ELF-1 (cell line): Measurements from ENCODE around the gene SH2D2A.

ENCODE experiments used
- DNase-seq: peaks from one replicate; pipeline ENCODE4 v3.0.0-alpha.2; 2016; ENCODE audit warnings: low read depth, low spot score

The SH2D2A gene

DNA sequence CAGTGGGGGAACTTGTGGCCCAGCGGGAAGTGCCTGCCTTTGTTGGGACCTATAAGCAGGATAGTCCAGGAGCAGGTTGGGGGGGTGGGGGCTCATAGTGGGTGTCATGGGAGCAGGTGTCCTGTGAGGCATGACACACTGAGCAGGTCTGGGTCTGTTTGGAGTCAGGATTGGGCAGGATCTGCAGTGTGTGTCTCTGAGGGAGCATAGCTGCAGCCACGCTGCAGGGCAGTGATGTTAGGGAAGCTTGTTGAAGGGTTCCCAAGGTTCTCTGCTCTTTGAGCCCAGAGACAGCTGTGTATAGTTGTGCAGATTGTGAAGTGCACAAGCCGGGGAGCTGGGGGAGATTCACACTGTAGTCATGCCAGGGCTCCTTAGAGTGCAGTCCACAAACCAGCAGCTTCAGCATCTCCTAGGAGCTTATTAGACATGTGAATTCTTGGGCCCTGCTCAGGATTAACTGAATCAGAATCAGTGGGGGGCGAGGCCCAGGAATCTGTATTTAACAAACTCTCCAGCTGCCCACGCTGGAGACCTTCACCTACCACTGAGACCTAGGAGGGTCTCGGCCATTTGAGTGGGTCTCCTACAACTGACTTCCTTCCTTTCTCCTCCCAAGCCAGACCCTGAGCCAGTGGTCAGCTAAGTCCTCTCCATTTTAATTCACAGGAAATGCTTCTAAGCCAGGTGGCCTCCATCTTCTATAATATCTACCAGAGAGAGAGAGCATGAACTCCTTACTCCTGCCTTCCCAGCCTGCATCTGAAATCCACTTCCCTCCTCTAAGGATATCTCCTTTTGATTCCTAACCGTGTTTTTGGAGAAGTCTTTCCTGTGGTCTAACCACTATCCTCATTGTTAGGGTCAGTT, 31.2 kb upstream of the SH2D2A start:
- DNase-seq: no peak

DNA sequence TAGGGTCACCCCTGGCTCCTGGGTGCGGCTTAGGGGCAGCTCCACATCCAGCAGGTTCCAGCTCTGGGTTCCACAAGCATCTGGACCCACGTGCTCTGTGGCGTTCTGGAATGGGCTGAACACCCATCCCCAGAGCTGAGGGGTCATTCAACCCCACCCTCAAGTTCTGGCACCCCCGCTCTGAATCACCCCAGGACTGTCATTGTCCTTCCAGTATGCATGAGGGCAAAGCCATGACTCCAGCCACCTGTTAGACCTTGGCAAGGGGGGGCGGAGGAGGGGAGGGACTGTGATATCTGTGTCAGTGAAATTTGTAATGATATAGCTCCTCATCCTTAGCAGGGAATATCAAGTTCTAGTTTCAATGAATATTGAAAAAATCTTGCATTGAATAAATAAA, 30.0 kb upstream of the SH2D2A start:
- DNase-seq: no peak

DNA sequence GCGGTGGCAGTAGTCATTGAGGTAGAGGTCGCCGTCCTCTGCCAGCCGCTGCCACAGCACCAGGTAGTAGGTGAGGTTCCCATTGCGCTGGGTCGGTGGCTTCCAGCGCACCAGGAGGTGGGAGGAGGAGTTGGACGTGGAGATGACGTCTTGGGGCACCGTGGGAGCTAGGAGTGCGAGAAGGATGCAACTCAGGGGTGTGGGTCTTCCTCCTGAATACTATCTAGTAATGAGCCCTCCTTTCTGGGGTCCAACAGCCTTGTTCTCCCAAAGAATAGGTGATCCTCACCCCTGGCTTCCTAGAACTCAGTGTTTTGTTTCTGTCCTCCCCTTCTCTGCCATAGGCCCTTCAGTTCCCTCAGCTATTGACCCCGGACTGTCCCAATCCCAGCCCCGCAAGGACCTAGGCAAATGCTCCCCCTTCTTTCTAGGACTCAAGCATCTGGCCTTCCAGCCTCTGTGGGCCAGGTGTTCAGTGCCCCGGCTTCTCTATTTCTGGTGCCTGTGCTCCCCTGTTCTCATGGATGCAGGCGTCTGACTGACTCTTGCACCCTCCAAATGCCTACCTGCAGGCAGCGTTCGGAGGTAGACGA, 29.4 kb upstream of the SH2D2A start:
- DNase-seq: no peak

DNA sequence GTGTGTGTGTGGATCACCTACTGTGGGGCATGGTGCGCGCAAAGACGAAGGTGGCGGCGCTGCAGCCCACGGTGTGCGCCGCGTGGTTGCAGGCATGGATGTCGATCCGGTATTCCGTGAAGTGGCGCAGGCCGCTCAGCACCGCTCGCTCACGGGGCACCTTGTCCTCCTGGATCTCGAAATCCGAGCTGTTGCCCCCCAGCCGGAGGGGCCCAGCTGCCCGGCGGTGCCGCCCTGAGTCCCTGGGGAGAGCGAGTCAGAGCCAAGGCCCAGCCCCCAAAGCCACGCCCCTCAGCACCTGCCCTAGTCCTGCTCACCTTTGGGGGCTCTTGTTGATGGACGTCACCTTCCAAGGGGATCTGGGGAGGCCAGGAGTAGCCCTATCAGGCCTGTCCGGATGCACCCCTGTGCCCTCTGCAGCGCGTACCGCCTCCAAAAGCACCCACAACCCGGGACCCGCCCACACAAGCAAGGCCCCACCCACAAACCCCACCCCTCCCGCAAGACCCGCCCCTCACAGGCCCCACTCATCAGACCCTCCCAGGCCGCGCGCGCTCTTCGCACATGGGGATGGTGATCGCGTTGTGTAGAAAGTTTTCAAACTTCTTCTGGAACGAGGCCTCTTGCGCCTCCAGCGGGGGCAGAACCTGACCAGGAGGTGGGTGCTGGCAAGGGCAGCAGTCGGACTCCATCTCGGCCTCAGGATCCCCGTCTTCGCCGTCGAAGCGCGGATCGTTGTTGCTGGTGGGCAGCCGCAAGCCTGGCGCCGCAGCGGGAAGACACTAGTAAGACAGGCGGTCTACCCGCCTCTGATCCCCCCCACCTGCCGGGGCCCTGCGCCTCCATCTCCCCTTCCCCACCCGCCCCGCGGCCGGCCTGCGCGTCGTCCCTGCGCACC, 28.7 kb upstream of the SH2D2A start:
- no peak for DNase-seq

DNA sequence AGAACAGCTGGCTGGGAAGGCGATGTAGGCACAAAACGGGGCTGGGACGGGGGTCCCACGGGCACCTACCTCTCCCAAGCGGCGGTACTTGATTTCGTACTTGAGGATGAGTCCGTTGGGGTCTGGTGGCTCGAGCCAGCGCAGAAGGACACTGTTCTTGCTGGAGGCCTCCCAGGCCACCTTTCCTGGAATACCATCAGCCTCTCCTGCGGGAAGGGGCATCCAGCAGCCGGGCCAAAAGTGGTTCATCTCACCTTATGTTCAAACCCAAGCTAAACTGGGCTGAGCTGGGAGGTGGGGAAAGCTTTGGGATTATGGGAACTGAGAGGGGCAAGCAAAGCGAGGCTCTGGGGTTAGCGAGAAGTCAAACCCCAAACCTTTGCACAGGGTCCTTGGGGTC, 28.0 kb upstream of the SH2D2A start:
- no peak for DNase-seq

DNA sequence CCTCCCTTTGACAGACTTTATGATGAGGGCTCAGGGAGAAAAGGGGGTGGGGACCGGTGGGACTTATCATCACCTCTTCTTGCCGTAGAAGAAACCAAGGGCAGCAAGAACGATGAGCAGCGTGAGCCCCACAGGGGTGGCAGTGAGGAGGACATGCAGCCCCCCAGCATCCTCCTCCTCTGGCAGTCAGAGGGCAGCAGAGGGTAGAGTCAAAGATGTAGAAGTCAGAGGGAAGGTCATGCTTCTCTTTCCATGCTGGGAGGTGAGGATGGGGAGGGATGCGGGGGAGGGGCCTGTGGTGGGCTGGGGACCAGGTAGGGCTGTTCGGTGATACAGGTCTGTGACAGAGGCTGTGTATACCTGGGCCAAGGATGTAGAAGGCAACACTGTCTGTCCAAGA, 27.5 kb upstream of the SH2D2A start:
- no peak for DNase-seq

DNA sequence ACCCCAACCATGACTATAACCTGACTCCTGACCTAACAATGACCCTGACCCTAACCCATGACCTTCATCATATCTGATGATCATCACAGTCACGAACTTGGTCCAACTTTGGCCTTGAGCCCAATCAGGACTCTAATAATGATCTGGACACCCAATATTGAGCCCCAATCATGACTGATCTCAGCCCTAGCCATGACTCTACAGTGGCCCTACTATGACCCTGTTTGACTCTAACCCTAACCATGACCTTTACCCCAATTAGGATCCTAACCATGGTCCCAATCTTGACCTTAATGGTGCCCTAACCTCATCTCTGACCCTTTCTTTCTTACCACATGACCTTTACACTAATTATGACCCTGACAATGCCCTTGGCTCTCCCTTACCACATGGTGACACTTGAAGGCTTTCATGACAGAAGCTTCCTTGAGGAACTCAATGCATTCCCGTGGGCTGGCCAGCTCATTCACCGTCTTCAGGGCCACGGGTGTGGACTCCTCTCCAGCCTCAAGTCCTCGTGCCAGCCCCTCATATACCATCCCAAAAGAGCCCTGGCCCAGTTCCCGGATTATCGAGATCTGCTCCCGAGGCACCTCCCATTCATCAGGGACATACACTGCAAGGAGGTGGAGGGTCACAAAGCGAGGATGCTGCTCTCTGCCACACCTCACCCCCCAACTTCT, 26.1 kb upstream of the SH2D2A start:
- DNase-seq: no peak

DNA sequence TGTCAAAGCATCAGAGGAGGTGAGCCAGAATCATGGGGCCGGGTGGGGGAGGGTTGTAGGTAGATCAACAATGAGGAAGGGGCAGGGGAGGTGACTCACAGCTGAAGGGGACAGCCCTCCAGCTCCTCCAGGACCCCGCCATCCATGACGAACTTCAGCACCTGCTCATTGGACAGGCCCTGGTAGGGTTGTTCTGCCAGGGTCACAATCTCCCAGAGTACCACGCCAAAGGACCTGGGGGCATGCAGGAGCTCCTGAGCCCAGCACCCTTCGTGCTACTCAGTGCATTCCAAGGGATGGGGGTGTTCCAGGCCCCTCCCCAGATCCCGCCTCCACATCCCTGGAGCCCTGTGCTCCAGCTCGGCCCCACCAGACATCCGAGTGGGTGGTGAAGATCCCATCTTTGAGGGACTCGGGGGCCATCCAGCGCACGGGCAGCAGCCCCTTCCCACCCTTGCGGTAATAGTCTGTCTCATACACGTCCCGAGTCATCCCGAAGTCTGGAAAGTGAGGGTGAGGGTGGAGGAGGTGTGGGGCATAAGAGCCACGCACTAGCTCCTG, 24.7 kb upstream of the SH2D2A start:
- peak; percentile 67 for DNase-seq

DNA sequence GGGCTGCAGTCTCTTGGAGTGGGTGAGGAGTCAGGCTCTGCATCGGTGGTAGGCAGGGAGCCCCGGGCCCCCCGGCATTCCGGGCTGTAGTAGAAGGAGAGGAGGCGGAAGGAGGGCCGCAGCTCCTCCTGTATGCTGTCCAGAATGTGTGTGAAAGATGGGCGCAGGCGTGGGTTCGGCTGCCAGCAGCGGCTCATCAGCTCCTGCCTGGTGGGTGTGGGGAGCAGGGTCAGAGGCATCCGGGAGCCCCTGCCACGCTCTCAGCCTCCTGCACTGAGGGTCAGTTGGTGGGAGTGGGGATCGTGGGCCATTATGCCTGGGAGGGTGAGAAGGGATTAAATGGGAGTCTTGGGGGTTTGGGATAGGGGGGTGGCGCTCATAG, 24.2 kb upstream of the SH2D2A start:
- no peak for DNase-seq

DNA sequence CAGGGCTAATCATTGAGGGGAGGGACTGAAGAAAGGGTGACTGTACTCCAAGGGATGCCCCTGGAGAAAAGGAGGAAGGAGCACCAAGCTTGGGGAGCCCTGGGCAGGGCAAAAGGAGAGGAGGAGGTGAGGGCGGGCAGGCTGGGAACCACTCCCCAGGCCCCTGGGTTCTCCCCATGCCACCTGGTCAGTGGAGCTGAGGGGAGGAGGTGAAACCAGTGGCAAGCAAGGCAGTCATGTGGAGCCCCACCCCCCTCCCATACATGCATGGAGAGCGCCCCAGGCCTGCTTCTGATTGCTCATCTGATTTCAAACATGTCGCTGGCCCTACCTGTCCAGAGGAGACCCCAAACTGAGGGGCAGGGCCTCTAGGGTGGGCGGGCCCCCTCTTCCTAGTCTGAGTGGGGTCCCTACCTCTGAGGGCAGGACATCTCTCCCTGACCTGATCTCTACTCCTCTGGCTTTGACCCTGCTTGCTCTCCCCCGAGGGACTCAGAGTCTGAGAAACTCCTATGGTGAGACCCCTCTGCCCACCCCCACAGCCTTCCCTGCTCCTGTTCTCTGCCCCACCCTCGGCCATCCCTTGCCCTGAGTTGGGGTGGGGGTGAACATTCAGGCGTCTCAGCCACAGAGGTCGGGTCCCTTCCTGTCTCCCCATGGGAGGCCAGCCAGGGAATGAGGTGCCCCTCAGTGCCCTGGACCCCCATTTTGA, 23.7 kb upstream of the SH2D2A start:
- no peak for DNase-seq

DNA sequence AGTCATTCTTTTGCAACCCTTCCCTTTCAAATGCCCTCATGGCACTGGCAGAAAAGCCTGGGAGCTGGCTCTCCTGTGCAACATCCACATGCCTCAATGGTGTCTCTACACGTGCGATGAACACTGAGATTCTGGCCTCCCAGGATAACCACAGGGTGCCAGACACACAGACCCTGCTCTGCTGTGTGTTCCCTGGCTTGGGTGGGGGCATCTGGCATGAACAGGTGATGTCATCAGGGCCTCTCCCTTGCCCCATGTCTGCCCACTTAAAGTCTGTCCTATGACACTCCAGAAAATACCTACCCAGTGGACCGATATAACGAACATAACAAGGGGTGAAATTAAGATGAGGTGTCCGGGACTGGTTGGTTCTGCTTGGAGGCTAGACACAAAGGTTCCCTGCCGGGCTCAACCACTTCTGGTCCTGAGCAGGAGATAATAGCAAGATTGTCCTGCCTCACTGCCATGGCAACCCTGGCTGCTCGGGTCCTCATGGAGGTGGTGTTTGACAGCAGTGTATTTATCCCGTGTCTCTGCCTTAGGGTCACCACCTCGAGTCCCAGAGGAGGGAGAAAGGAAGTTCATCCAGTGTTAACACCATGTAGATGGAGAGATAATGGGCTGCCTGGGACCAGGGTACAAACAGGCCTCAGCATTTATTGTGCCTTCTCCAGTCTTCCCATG, 22.9 kb upstream of the SH2D2A start:
- DNase-seq: no peak

DNA sequence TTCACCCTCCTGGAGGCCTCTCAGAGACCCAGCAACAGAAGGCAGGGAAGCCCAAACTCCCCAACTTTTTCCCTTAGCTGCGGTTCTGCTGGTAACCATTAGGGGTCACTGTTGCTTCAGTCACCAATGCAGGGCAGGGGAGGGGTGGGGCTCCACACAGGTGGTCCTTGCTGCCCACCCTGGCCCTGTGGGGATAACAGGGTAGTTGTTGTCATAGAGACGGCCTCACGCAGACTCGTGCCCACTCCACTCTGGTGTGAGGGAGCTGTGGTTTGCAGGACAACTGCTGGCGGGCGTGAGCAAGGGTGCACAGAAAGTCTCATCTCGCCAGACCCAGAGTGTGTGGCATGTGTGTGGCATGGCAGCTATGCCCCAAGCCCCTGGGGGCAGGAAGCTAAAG, 22.3 kb upstream of the SH2D2A start:
- DNase-seq: peak; percentile 67

DNA sequence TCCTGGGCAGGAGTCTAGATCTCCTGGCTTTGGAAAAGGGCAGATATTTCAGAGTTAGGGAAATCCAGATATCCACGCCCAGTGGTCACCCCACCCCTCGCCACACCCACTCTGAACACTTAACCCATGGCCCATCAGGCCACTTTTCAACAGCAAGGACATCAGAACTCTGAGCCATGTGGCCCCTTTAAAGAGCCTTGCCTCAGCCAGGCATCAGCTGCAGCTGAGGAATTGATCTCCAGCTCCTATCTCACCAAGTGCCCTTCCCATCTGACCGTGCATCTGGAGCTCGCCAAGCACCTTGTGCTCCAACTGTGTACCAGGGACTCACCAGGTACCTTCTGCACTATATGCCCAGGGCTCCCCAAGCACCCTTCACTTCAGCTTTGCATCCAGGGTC, 20.2 kb upstream of the SH2D2A start:
- DNase-seq: no peak

DNA sequence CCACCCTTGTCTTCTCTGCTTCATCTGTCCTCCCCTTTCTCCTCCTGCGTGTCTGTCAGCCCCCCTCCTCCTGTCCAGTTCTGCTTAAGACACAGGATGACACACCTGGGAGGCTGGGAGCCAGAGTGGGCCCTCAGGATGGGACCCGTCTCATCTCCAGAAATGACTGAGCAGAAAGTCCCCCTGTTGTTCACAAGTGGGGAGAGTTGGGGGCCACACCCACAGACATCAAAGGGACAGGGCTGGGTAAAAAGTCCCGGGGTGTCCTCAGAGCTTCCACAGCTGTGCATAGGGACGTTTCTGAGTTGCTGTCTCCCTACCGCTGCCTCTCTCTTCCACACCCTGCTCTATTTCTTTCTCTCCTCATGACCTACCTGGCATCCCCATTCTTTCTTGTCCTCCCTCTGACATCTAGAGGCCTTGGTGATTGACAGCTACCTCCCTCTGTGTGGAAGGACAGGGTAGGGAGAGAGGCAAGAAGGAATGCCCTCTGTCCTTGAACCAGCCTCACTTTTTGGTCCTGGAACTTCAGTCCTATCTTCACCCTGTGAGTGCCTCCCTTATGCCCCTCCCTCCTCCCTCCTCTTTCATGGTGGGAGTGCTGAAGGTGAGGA, 19.5 kb upstream of the SH2D2A start:
- DNase-seq: no peak

DNA sequence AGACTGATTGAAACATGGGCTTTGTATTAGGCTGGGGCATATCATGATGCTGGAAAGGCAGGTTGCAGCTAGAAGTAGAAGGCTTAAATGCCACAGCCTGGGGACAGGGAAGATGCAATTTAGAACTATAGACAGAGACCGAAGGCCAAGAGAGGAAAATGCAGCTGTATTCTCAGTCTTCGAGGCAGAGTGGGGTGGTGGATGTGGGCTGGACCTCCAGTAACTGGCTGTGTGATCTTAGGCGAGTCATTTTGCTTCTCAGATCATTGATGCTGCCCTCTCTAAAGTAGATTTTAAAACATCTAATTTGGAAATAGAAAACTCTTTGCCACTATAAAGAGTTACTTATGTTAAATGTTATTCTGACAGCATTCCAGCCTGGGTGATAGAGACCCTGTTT, 17.7 kb upstream of the SH2D2A start:
- no peak for DNase-seq

DNA sequence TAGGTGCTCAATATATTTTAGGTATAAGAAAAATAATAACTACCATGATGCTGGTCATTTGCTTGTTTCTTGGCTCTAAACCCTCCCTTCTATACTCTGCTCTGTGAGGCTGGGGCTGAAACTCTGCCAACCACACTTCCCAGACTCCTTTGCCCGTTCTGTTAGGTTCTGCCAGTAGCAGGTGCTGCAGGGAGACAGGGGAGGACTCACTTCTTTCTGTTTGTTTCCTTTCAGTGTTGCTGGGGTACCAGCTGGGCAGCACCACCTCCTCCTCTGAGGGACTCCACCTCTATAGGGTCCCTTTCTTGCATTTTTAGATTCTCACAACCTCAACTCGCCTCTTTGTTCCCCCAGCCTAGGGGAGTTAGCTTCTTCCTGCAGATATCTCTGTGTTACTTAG, 17.0 kb upstream of the SH2D2A start:
- no peak for DNase-seq

DNA sequence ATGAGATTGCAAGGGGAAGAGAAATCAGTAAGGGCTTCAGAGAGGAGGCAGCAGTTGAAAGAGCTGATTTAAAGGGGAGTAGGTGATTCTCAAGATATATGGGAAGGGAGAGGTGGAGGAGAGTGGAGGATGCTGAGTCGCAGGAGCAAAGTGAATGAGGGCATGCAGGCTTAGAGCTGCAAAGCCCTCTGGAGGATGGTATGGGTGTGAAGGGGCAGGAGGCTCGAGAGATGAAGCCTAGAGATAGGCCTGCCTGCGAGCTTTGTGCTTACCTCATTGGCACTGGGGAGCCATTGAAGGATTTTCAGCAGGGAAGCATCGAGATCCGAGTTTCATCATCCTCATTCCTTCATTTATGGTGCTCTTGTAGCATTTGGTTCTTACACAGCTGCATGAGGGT, 15.8 kb upstream of the SH2D2A start:
- DNase-seq: no peak

DNA sequence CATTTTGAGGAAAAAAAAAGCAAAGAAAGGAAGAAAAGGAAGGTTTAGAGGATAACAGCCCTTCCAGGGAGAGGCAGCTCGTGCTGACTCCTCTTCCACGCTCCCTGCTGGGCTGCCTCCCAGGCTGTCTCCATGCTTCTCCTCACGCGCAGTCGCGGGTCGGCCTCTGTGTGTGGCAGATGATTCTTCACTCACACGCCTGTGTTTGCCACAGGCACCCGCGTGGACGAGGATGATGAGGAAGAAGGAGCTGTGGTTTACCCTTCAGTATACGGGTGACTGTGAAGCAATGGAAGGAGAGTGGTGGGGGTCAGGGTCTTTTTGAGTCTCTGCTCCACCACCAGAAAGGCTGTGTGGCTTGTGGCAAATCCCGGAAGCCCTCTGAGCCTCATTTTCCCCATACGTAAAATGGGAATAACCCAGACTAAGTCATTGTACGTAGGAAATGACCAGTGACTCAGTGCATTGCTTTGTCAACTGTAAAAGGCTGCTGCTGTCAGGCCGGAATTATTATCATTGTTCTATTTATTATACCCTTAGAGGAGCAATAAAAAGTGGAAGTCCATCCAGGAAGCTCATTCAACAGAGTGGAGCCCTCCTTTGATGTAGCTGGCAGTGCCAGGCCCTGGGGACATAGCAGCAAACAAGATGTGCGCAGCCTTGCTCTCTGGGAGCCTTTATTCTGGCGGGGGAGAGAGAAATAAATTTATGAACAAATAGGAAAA, 11.9 kb upstream of the SH2D2A start:
- no peak for DNase-seq

DNA sequence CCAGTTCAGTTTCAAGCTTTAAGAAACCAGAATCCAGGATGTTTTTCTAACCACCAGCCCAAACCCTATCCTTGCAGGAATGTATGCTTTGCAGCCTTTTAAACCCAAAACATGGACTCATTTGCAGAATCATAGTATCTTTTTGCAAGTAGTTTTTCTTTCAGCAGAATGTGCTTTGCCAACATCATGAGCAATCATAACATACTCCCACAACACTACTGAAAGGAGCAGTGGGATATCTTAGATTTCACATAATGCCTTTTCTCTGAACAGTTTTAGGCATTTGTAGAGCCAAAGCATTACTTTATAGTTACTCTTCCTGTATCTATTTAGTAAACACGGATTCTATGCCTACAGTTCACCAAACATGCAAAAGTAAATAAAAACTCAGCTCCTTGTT, 10.0 kb upstream of the SH2D2A start:
- no peak for DNase-seq
